Measurements from ENCODE around the gene HRH1. TPM values are rescaled to one million over a fixed set of nuclear protein-coding genes. Genes with fewer than 3 reads are reported as not detected.

HRH1 gene
- total RNA-seq, 1 experiment from 2014 or later: 4.6 TPM

DNA sequence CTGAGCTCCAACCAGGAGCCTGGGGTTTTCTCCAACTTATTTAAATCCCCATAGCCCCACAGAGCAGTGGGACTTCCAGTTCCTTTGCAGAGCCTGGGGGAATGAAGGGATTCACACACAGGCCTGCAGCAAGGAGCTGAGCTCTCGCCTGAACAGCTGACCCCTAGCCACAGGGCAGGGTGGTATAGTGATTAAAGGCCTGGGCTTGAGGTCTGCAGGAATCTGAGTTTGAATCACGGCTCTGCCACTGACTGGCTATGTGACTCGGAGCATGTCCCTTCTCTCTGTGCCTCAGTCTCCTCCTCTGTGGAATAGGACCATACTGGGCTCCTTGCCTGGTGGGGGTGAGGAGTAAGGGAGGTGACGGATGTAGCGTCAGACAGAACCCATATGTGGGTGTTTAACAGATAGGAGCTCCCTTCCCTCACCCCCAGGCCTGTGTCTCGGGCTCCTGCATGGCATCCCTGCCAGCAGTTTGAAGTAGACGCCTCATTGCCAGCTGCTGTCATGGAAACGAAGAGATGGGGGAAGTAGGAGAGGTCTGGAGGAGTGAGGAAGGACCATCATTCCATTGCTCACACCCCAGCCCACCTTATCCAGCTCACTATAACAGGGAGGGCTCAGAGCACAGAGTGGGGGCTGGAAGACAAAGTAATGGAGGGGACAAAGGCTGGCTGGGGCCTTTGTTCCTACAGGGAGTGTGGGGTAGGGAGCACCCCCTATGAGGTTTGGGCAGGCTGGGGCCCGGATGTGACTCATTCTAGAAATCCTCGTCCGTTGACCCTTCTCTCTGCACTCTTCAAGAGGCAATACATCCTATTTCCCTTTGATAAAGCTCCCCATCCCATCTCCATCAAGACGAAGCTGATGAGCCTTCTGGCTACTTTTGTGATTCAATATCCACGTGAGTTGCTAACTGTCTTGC is 14.8 kb downstream of the HRH1 start:
- in situ Hi-C loops (cut with HindIII; ENCODE audit: low pct_unique_long_range_greater_than_20kb, low sequenced_read_pairs) (no loop called here), intact Hi-C loops (cut with micrococcal nuclease; ENCODE audit: unreplicated experiment) (no loop called here)
- no peak overlapping the region for H3K4me3 ChIP-seq (ENCODE audit: low read depth in 2 of 2, low read length in 2 of 2)
- BruUV-seq (replicated peaks): no TSS peak
- ChIA-PET CTCF (no interaction called here), POLR2A (no interaction called here)
- H3K27ac ChIP-seq (ENCODE audit: low read length): no peak overlapping the region
- no peak for DNase-seq (ENCODE audit: low read depth, low spot score)
- H3K27me3 ChIP-seq (ENCODE audit: control insufficient read depth, insufficient read depth, low read length): no peaks in the 10 kb centered on the region
- TF ChIP-seq SIN3A (IDR thresholded peaks at IDR 0.05; ENCODE audit: borderline replicate concordance, insufficient read depth, low read depth, low read length): no peak
- TF ChIP-seq, protein P1, sequence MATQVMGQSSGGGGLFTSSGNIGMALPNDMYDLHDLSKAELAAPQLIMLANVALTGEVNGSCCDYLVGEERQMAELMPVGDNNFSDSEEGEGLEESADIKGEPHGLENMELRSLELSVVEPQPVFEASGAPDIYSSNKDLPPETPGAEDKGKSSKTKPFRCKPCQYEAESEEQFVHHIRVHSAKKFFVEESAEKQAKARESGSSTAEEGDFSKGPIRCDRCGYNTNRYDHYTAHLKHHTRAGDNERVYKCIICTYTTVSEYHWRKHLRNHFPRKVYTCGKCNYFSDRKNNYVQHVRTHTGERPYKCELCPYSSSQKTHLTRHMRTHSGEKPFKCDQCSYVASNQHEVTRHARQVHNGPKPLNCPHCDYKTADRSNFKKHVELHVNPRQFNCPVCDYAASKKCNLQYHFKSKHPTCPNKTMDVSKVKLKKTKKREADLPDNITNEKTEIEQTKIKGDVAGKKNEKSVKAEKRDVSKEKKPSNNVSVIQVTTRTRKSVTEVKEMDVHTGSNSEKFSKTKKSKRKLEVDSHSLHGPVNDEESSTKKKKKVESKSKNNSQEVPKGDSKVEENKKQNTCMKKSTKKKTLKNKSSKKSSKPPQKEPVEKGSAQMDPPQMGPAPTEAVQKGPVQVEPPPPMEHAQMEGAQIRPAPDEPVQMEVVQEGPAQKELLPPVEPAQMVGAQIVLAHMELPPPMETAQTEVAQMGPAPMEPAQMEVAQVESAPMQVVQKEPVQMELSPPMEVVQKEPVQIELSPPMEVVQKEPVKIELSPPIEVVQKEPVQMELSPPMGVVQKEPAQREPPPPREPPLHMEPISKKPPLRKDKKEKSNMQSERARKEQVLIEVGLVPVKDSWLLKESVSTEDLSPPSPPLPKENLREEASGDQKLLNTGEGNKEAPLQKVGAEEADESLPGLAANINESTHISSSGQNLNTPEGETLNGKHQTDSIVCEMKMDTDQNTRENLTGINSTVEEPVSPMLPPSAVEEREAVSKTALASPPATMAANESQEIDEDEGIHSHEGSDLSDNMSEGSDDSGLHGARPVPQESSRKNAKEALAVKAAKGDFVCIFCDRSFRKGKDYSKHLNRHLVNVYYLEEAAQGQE (IDR thresholded peaks at IDR 0.05; ENCODE audit: insufficient read depth in 1 of 2, low read depth in 2 of 2, low read length in 1 of 2): no peak
- TF ChIP-seq TCF7L2 (IDR thresholded peaks at IDR 0.05; ENCODE audit: low read depth, low read length): no peak
- TF ChIP-seq, protein P2, sequence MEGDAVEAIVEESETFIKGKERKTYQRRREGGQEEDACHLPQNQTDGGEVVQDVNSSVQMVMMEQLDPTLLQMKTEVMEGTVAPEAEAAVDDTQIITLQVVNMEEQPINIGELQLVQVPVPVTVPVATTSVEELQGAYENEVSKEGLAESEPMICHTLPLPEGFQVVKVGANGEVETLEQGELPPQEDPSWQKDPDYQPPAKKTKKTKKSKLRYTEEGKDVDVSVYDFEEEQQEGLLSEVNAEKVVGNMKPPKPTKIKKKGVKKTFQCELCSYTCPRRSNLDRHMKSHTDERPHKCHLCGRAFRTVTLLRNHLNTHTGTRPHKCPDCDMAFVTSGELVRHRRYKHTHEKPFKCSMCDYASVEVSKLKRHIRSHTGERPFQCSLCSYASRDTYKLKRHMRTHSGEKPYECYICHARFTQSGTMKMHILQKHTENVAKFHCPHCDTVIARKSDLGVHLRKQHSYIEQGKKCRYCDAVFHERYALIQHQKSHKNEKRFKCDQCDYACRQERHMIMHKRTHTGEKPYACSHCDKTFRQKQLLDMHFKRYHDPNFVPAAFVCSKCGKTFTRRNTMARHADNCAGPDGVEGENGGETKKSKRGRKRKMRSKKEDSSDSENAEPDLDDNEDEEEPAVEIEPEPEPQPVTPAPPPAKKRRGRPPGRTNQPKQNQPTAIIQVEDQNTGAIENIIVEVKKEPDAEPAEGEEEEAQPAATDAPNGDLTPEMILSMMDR (IDR thresholded peaks at IDR 0.05): no peak
- TF ChIP-seq POLR2AphosphoS5 (IDR thresholded peaks at IDR 0.05; ENCODE audit: low read depth, low read length): no peak
- no peaks in the 10 kb centered on the region for H3K9me3 ChIP-seq (ENCODE audit: control insufficient read depth, insufficient read depth, low read depth, low read length)
- H3K36me3 ChIP-seq (ENCODE audit: control insufficient read depth, insufficient read depth, low read length): no peaks in the 10 kb centered on the region
- H3K4me1 ChIP-seq (ENCODE audit: control insufficient read depth, insufficient read depth, low read length): peaks cover 4% of the 10 kb centered on the region
- peak; percentile 28 for ATAC-seq

DNA sequence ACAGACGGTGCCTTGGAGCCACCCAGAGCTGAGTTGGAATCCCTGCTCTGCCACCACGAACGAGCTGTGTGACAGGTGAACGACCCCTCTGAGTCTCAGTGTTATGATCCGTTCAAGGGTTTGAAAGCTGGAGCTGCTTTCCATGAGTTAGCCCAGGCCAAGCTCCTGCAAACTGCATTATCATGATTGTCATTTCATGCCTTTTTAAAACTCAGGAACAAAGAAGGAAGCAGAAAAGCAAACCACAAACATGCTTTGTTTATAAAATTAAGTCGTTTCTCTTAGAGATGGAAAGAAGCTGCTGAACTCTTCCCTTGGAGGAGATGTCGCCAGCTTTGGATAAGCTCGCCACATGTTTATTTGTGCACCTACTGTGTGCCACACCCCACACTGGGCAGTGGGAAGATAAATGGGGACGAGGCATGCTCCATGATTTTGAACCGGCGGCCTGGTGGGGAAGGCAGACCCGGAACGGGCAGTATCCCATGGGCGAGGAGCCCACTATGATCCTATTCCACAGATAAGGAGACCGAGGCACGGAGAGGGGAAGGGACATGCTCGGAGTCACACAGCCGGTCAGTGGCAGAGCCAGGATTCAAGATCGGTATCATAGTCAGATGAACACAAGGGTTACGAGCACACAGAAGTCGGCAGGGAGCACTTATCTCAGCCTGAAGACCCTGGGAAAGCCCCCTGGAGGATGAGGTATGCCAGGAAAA is 15.9 kb downstream of the HRH1 start:
- no peak for TF ChIP-seq SIN3A (IDR thresholded peaks at IDR 0.05; ENCODE audit: borderline replicate concordance, insufficient read depth, low read depth, low read length)
- TF ChIP-seq, protein P1 (IDR thresholded peaks at IDR 0.05; ENCODE audit: insufficient read depth in 1 of 2, low read depth in 2 of 2, low read length in 1 of 2): no peak
- TF ChIP-seq TCF7L2 (IDR thresholded peaks at IDR 0.05; ENCODE audit: low read depth, low read length): no peak
- TF ChIP-seq POLR2AphosphoS5 (IDR thresholded peaks at IDR 0.05; ENCODE audit: low read depth, low read length): no peak
- TF ChIP-seq, protein P2 (IDR thresholded peaks at IDR 0.05): no peak
- Histone ChIP-seq H3K36me3 (ENCODE audit: control insufficient read depth, insufficient read depth, low read length) (no peaks in the 10 kb centered on the region), H3K27ac (ENCODE audit: low read length) (no peak overlapping the region), H3K9me3 (ENCODE audit: control insufficient read depth, insufficient read depth, low read depth, low read length) (no peaks in the 10 kb centered on the region), H3K4me3 (ENCODE audit: low read depth in 2 of 2, low read length in 2 of 2) (no peak overlapping the region), H3K27me3 (ENCODE audit: control insufficient read depth, insufficient read depth, low read length) (no peaks in the 10 kb centered on the region), H3K4me1 (ENCODE audit: control insufficient read depth, insufficient read depth, low read length) (peaks cover 4% of the 10 kb centered on the region)
- BruUV-seq (replicated peaks): no TSS peak
- intact Hi-C loops (cut with micrococcal nuclease; ENCODE audit: unreplicated experiment) (no loop called here), in situ Hi-C loops (cut with HindIII; ENCODE audit: low pct_unique_long_range_greater_than_20kb, low sequenced_read_pairs) (no loop called here)
- POLR2A ChIA-PET: no interaction called here
- no peak for ATAC-seq
- no peak for DNase-seq (ENCODE audit: low read depth, low spot score)
- CTCF ChIA-PET: no interaction called here

All from Panc1 (cell line).